NCI-H2029 (cell line): ENCODE results near the gene OR56B4.
"Not testable (repeated sequence)": the region's sequence is repeated elsewhere in the genome, so short reads cannot be mapped to it uniquely, and the experiment has no call there.

Experiments
- DNase-seq: peaks from one replicate; lab custom pipeline; 2025; lab: John Stamatoyannopoulos, UW

OR56B4 gene

GRCh38 chr11:6107384-6107783 lies at the start of gene OR56B4:
TSS of gene OR56B4 (plus strand) at chr11:6107684. CDS start at chr11:6107779, 95 bp downstream.
- not testable (repeated sequence) for DNase-seq

- DNase-seq: no peak
Observed at GRCh38 chr11:6061475-6061874, 46.0 kb upstream of the OR56B4 start.

GRCh38 chr11:6062691-6063358 lies 44.7 kb upstream of the OR56B4 start:
- no peak for DNase-seq

- no peak for DNase-seq
Observed at GRCh38 chr11:6067502-6067901, 40.0 kb upstream of the OR56B4 start.

GRCh38 chr11:6076443-6076842 lies 31.0 kb upstream of the OR56B4 start:
- DNase-seq: not testable (repeated sequence)

GRCh38 chr11:6077723-6078122 lies 29.8 kb upstream of the OR56B4 start:
- DNase-seq: no peak

GRCh38 chr11:6079463-6079862 lies 28.0 kb upstream of the OR56B4 start:
- DNase-seq: no peak

- DNase-seq: no peak
Observed at GRCh38 chr11:6083129-6083528, 24.4 kb upstream of the OR56B4 start.

- DNase-seq: no peak
Observed at GRCh38 chr11:6084587-6084986, 22.9 kb upstream of the OR56B4 start.

- DNase-seq: no peak
Observed at GRCh38 chr11:6094186-6094585, 13.3 kb upstream of the OR56B4 start.

GRCh38 chr11:6095798-6096197 lies 11.7 kb upstream of the OR56B4 start:
- no peak for DNase-seq

GRCh38 chr11:6096417-6096816 lies 11.1 kb upstream of the OR56B4 start:
- no peak for DNase-seq

GRCh38 chr11:6099577-6099976 lies 7.9 kb upstream of the OR56B4 start:
- no peak for DNase-seq

- no peak for DNase-seq
Observed at GRCh38 chr11:6110011-6110410, 2.5 kb downstream of the OR56B4 start.

GRCh38 chr11:6111673-6112072 lies 4.2 kb downstream of the OR56B4 start:
- DNase-seq: no peak

GRCh38 chr11:6116638-6117037 lies 9.2 kb downstream of the OR56B4 start:
- no peak for DNase-seq

GRCh38 chr11:6124245-6124644 lies 16.8 kb downstream of the OR56B4 start:
- no peak for DNase-seq

GRCh38 chr11:6127881-6128280 lies 20.4 kb downstream of the OR56B4 start:
- DNase-seq: no peak

- DNase-seq: no peak
Observed at GRCh38 chr11:6129011-6129410, 21.5 kb downstream of the OR56B4 start.

- DNase-seq: no peak
Observed at GRCh38 chr11:6129635-6130034, 22.2 kb downstream of the OR56B4 start.

GRCh38 chr11:6132431-6132830 lies 24.9 kb downstream of the OR56B4 start:
- no peak for DNase-seq

- not testable (repeated sequence) for DNase-seq
Observed at GRCh38 chr11:6135936-6136335, 28.5 kb downstream of the OR56B4 start.

GRCh38 chr11:6142936-6143335 lies 35.5 kb downstream of the OR56B4 start:
- no peak for DNase-seq

GRCh38 chr11:6143737-6144136 lies 36.3 kb downstream of the OR56B4 start:
- DNase-seq: not testable (repeated sequence)
